HPDE6-E6E7 (cell line): ENCODE results near the gene STARD3NL.
"Not testable (repeated sequence)": the region's sequence is repeated elsewhere in the genome, so short reads cannot be mapped to it uniquely, and the experiment has no call there.

Experiments used
- DNase-seq: peaks from one replicate; pipeline ENCODE4 v3.0.0; 2011; ENCODE audit warnings: missing footprints; ENCODE audit errors: extremely low spot score

Gene STARD3NL

GRCh38 chr7:38222481-38223096 is 44.5 kb downstream of the STARD3NL start:
- DNase-seq: peak; percentile 26

DNA sequence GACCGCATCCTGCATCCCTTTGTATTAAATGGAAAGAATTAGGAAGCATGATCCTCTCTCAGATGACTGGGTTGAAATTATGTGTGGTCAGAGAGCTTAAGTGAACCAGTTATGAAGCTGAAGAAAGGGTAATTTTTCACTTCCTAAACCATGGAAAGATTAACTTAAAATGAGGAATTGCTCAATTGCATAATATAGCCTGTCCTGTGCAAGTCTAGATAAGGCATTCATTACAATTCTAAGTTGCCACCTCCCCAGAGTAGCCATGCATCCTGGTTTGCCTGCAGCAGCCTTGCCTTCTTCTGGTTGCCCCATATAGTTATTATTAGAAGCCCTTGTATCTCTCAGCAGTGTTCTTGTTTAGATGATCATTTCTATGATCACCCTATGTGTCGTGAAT is 45.3 kb downstream of the STARD3NL start:
- DNase-seq: no peak

DNA sequence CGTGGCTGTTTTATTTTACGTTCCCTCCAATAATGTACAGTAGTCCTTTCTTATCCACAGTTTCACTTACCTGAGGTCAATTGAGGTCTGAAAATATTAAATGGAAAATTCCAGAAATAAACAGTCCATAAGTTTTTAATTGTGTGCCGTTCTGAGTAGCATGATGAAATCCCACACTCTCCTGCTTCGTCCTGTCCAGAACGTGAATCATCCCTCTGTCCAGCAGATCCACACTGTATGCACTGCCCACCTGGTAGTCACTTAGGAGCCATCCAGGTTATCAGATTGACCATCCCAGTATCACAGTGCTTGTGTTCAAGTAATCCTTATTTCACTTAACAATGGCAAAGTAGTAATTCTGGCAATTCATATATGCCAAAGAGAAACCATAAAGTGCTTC is 46.3 kb downstream of the STARD3NL start:
- no peak for DNase-seq

DNA sequence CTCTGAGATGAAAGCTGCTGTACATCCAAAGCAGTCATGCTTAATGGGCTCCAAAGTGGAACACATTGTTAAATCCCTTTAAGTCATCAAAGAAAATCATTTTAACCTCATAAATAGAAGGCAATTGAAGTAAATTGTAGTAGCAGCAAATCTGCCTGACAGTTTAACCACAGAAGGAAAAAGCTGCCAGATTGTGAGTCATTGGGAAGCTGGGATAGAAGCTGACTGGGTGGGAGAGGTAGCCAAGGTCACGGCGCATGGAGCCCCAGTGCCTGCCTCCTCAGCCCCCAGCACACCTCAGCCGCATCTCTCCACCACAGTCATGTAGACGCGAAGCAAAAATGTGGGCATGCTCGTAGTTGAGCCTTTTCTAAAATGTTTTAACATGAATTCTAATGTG is 51.3 kb downstream of the STARD3NL start:
- DNase-seq: no peak

DNA sequence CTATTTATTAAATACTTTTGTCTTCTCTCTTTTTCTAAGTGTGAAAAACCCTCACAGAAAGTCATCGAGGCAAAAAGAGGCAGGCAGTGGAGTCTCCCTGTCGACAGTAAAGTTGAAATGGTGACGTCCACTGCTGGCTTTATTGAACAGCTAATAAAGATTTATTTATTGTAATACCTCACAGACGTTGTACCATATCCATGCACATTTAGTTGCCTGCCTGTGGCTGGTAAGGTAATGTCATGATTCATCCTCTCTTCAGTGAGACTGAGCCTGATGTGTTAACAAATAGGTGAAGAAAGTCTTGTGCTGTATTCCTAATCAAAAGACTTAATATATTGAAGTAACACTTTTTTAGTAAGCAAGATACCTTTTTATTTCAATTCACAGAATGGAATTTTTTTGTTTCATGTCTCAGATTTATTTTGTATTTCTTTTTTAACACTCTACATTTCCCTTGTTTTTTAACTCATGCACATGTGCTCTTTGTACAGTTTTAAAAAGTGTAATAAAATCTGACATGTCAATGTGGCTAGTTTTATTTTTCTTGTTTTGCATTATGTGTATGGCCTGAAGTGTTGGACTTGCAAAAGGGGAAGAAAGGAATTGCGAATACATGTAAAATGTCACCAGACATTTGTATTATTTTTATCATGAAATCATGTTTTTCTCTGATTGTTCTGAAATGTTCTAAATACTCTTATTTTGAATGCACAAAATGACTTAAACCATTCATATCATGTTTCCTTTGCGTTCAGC is 52.0 kb downstream of the STARD3NL start:
- DNase-seq: no peak

DNA sequence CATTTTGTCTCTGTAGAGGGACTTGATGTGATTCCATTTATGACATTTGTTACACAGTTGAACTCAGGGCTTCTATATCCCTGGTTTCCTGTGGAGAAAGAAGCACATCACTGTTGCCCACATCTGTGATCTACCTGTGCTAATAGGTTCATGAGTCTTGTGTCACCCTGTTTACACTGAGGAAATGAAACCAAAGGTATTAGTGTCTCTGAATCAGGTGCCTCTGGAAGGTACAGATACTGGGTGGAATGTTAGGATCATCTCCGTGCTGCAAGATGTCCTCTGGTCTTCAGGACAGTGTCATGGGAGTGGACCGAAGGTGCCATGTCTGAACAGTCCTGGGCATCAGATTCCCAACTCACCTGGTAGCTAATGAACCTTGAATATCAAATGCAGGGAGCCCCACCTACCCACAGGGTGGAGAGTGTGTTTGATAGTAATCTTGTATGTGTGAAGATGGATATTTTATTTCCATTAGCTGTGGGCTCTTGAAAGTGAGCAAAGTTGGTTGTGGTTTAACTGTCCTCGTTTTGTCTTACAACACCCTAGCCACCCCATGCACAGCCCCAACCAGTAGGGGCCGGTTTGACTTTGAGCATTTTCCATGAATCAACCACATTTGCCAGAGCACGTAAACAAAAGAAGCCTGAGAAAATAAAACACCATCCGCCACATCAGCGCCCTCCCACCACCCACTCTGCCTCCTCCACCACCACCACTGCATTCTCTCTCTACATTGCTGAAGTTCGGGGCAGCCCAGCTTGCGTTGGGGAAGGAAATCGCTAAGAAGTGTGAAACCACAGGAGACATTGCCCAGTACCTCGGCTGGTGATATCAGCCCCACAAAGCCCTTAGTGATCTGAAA is 54.7 kb downstream of the STARD3NL start:
- no peak for DNase-seq

- not testable (repeated sequence) for DNase-seq
Measured at GRCh38 chr7:38234759-38235158, 56.7 kb downstream of the STARD3NL start.

DNA sequence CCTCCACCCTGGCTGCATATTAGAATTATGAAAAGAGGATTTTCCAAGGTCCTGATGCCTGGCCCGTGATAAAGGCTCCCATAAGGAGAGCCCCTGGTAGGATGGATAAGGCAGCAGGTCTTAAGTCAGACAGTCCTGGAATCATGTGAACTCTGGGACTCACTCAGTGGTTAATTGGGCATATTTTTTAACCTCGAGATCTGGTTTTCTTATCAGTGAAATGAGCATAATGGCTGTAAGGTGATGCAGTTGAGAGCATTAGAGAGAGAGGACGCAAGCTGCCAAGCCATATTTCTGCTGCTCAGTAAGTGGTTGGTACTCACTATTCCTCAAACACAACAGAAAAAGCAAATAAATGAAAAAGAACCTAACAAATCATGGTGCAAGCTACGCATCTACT is 57.6 kb downstream of the STARD3NL start:
- DNase-seq: no peak

GRCh38 chr7:38239129-38239528 is 61.1 kb downstream of the STARD3NL start:
- DNase-seq: not testable (repeated sequence)

GRCh38 chr7:38241071-38241470 is 63.0 kb downstream of the STARD3NL start:
- DNase-seq: no peak

DNA sequence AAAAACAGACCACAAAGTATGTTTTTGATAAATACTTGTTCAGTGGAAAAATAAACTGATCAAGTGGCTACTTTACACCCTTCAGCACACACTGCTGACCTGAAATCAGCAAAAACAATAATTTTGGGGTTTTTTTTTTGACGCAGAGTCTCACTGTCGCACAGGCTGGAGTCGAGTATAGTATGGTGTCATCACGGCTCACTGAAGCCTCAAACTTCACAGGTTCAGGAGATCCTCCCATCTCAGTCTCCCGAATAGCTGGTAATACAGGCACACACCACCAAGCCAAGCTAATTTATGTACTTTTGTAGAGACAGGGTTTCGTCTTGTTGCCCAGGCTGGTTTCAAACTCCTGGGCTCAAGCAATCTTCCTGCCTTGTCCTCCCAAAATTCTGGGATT is 64.8 kb downstream of the STARD3NL start:
- DNase-seq: no peak

DNA sequence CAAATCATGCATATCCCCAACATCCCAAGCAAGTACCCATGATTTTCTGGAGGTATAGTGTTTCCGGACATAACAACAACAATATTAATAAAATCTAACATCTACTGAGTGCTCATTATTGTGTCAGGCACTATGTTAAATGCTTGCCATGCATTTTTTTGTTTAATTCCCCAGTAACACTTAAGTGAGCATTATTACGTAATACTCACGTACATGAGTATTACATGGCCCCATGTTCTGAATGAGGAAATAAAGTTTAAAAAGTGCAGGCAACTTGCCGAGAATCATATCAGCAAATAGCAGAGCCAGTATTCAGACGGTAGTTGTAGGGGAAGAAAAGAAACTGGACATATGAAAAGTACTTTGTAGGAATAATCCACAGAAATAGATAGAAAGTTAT is 65.3 kb downstream of the STARD3NL start:
- not testable (repeated sequence) for DNase-seq

- DNase-seq: no peak
Measured at GRCh38 chr7:38244516-38244915, 66.5 kb downstream of the STARD3NL start.

GRCh38 chr7:38245409-38245977 is 67.4 kb downstream of the STARD3NL start:
- no peak for DNase-seq

- no peak for DNase-seq
Measured at GRCh38 chr7:38248069-38248567, 70.1 kb downstream of the STARD3NL start.

DNA sequence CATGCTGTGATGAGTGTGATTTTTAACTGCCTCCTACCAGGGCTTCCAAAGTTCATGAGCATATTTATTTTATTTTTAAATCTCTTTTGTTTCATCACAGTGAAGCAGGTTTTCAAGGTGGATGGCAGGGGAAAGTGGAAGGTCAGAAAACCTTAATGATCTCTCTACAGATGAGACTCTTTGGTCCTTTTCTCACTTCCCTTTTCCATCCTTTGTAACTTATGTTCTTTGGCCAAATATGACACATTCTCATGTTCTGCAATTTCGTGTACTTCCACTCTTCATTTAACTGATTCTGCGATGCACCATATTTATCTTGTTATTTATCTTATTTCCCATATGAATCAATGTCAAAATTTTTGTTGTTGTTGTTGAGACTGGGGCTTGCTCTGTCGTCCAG is 71.8 kb downstream of the STARD3NL start:
- DNase-seq: not testable (repeated sequence)

- no peak for DNase-seq
Measured at GRCh38 chr7:38257350-38257677, 79.3 kb downstream of the STARD3NL start.

DNA sequence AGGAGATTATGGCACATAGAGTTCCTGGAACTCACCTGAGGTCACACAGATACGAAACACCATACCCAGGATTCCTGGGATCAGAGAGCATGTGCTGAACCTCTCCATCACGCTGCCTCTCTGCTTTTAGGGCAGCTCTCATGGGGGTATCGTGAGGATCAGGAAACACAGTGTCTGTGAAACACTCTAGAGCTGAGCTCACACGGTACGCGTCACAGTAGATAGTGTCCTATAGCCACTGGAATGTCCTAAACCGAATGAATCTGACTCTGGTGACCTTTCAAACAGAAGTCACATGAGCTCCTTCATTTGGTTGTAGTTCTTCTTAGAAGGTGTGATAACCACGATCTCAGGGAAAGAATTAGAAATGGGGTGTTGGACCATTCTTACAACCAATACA is 81.1 kb downstream of the STARD3NL start:
- not testable (repeated sequence) for DNase-seq

DNA sequence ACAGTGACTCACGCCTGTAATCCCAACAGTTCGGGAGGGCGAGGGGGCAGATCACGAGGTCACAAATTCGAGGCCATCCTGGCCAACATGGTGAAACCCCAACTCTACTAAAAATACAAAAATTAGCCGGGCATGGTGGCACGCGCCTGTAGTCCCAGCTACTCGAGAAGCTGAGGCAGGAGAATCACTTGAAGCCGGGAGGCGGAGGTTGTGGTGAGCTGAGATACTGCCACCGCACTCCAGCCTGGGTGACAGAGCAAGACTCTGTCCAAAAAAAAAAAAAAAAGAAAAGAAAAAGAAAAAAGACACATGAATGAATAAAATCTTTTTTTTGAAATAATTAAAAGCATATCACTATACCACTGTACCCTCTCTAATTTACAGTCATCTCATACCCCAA is 83.6 kb downstream of the STARD3NL start:
- DNase-seq: not testable (repeated sequence)

DNA sequence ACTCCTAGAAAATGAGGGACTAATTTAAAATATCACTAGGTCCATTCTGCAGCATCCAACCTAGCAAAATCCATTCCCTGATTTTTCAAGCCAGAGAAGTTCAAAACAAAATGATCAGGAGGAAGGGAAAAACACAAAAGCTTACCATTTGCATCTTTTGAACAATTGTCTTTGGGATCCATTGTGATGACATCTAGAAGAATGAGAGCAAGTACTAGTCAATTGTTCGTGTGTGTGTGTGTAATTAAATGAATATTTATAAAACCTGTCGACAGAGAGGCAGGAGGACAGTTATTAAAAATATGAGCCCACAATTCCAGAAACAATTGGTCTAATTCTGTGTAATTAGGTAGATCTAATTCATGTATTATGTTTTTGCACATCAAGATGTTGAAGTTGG is 84.0 kb downstream of the STARD3NL start:
- DNase-seq: not testable (repeated sequence)

GRCh38 chr7:38262545-38262944 is 84.5 kb downstream of the STARD3NL start:
- DNase-seq: no peak

DNA sequence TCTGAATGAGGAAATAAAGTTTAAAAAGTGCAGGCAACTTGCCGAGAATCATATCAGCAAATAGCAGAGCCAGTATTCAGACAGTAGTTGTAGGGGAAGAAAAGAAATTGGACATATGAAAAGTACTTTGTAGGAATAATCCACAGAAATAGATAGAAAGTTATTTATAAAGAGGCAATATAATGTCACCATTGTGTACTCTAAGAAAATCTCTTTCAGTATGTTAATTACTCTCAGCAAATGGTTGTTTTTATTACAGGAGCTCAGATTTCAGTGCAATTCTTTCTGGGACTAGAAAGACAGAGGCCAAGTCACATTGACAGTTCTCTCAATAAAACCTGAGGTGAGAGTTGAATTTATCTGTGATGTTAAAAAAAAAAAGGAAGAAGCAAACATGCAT is 85.2 kb downstream of the STARD3NL start:
- DNase-seq: not testable (repeated sequence)
